Activated T-helper 1 cell treated with anti-CD3 and anti-CD28 coated beads, Interleukin-2, amount 50 U/mL, for 16 hours (primary cell): Measurements from ENCODE around the gene CBX2.
"Not testable (repeated sequence)": the region's sequence is repeated elsewhere in the genome, so short reads cannot be mapped to it uniquely, and the experiment has no call there.

Experiments used
- DNase-seq, 2 donors: peaks; one replicate each; pipeline ENCODE4 v3.0.0-alpha.2; 2020; ENCODE audit warnings: low read depth in 1 of 2, low spot score in 1 of 2

The CBX2 gene

DNA sequence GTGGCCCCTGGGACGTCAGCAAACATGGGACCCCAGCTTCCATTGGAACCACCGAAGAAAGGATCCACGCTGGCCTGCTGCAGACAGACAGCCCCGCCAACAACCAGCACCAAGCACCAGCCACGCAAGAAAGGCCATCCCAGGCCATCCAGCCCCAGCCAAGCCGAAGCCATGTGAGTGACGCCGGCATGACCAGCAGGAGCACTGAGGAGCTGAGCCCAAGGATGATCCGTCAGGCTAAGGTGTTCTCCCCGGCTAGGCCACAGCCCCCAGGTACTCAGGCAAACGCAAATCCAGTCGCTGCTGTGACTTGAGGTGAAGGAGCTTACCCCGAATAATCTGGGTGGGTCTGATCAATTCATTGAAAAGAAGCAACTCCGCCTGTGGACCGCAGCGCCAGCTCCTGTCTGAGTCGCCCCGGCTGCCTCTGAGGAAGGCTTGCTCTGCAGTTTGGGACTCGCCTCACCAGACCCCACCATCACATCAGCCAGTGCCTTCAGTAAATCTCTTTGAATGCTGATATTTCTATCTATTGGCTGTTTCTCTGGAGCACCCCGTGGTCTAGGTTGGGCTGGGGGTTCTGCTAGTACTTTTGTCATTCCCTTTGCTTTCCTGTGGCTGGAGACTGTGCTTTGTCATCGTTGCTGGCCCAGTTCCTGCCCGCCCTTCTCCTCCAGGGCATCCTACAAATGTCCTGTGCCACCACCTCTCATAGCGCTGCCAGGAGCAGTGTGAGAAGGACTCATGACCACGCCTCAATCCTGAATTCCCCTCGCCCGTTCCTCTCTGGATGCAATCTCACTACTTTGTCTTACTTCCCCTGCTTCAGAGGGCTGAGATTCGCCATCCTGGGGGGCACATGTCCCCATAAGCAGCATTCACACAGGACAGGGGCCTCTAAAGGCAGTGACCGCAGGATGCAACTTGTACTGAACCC is 8.1 kb upstream of the CBX2 start:
- DNase-seq, result no peak

DNA sequence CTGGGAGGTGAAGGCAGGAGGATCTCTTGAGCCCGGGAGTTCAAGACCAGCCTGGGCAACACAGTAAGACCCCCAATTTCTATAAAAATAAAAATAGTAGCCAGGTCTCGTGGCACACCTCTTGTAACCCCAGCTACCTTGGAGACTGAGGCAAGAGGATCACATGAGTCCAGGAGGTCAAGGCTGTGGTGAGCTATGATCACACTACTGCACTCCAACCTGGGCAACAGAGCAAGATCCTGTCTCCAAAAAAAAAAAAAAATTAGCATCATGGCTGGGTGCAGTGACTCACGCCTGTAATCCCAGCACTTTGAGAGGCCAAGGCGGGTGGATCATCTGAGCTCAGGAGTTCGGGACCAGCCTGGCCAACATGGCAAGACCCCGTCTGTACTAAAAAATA is 6.7 kb upstream of the CBX2 start:
- DNase-seq, result no peak

DNA sequence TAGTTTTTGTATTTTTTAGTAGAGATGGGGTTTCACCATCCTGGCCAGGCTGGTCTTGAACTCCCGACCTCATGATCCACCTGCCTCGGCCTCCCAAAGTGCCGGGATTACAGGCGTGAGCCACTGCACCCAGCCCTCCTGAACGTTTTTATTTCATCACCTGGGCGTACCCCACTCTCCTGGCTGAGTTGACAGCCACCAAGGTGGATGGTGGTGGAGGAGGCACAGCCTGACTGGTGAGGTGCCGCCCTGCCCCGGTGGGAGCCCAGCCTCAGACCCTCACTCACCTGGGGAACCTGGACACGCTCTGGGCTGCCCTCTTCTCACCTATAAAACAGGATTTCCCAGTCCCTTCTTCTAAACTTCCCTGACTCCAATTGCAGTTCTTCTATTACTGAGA is 5.2 kb upstream of the CBX2 start:
- not testable (repeated sequence) for DNase-seq

DNA sequence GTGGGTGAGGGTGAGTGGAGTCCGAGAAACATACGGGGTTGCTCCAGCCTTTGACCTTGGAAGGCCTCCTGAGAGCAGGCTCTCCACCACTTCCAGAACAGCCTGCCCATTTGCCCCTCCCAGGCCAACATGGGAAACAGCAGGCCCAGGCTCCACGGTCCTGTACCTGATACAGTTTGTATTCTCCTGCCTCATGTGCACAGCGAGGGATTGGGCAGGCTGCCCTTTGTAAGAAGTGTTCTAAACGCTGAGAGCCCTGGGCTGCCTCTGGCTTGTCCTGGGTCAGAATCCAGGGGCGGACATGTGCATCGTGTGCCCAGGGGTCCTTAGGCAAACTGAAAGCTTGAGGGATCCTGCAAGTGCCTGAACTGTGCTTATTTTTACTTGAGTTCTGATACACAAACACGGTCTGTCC is 3.4 kb upstream of the CBX2 start:
- DNase-seq, result no peak

DNA sequence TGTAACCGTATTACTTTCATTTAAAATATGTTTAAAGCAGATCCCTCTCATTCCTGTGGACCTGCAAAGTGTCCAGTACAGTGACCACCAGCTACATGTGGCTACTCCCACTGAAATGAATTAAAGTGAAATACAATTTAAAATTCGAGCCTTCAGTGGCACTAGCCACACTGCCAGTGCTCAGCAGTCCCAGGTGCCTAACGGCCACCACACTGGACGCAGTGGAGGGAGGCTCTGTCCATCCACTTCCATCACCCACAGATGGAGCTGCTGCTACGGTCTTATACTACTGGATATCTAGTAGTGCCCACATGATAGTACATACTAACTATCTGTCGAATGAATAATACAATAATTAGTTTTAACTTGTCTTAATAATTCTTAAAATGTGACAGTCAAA is 2.3 kb upstream of the CBX2 start:
- no peak for DNase-seq

DNA sequence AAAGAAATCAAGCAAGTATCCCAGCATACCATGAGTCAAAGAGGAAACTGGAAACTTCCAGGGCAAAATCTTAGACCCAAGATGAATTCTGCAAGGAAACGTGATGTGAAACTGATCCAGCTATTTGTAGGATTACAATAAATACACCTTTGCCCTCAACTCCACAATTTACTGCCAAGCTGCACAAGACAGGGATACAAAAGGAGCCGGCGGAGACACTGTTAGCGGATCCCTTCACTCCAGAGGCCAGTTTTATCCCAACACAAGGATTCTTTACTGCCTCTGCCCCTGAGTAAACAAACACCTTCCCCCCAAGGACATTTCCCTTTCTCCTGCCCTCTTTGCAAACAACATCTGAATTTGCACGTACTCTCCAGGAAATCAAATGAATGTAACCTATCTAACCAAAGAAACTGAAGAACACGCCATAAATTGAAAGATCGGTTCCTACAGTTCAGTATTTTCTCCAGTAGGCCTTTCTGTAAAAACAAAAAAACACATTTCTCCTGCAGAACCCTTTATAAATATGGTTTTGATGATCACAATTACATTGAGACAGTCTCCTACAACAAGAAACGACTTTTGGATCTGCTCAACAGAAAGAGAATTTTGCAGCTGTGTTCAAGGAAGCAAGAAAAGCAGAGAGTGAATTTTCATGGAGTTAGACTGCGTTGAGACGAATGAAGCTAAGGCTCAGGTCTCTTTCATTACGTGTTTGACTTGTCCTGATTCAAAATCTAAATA is 1.4 kb upstream of the CBX2 start:
- DNase-seq, result no peak

DNA sequence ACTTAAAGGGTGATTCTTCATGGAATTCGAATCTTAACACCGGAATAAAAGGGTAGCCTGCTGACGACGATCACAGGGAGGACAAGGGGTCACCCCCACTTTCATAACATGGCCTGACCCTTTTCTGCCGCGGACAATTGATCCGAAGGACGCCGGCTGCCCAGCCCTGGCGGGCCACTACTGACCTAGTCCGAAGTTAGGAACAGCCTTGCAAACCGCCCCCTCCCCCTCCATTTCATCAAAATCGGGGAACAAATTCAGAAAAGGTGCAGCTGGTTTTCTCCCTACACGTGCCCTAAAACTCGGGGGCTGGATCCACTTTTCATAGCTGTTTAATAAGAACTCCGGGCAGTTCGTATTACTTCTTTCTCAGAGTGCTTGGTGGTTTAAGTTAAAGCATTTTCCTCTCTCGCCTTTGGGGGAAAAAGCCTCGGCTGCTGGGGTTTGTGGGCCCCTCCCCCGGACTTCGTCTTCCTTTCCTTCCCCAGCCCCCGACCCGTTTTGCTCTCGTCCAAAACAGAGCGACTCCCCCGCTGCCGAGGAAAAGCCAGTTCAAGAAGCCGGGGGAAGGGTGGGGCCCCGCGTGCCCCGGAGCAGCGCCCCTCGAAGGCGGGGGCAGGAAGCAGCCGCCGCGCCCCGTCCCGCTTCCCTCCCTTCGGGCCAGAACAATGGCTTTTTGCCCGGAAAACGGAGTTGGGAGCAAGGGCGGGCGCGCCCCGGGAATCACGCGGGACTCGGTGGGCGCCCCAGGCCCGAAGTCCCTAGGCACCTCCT is 641 bp upstream of the CBX2 start:
- DNase-seq, result no peak

DNA sequence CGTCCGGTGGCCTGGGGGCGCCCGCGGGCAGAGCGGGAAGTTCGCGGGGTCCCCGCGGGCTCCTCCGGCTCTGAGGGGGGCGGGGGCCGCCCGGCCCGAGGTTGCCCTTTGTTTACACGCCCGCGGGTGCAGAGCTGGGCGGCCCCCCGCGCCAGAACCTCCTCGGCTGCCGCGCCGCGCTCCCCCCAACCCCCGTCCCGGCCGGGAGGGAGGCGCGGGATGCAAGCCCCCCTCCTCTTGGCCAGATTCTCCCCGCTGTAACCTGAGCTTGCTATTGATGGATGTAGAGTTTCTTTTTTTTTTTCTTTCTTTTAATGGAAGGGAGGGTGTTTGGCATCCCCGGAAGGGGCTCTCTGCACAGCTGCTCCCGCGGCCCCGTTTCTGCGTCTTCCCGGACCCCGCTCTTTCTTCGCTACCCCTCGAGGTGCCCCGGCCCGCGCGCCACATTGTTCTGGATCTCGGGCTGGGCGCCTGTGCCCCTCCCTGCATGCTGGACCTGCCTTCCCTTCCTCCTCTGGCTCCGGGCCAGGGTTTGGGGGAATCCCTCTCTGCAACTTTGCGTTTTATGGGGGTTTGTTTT is 646 bp downstream of the CBX2 start:
- no peak for DNase-seq

DNA sequence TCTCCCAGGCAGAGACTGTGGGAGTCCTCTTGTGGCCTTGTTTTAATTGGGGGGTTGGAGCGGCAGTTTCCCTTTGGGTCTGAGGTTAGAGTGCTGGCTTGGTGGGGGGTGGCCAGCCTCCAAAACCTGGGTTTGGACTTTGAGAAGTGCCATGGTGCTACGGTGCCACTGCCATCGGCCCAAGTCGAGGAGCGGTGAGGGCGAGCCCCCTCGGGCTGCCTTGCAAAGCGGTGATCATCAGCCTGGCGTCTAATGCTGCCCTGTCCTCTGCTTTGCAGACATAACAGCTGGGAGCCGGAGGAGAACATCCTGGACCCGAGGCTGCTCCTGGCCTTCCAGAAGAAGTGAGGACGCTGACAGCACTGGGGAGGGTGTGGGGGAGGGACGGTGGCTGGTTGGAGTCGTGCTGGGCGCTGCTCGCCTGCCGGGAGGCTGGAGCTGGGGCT is 1.2 kb downstream of the CBX2 start:
- DNase-seq, result no peak

DNA sequence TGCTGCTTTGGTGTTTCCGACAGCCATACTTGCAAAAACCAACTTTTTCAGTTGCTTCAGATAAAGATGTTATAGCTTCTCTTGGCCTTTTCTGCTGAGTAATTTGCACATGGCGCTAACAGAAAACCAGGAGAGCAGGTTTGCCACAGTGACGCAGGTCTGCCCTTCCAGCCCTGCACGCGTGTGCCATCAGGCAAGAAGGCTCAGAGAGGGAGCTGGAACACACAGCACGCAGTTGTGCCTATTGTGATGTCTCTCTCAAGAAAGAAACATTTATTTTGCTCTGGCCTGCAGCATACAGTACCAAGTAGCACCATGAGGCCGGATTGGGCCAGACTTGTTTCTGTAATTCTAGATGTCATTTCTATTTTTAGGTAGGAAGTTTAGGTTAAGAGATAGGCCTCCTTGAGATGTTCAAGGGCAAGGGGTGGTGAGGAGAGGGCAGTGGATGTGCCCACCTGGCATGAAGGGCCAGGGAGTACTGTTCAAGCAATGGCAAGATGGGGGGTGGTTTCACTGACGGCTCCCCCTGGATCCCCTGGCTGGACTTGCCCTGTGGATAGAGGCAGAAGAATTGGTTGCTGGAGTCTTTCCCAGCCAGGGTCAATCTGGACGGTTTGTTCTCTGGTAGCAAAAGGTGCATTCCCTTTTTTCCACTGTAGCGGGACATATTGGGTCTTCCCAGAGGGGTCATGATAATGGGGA is 1.9 kb downstream of the CBX2 start:
- no peak for DNase-seq

DNA sequence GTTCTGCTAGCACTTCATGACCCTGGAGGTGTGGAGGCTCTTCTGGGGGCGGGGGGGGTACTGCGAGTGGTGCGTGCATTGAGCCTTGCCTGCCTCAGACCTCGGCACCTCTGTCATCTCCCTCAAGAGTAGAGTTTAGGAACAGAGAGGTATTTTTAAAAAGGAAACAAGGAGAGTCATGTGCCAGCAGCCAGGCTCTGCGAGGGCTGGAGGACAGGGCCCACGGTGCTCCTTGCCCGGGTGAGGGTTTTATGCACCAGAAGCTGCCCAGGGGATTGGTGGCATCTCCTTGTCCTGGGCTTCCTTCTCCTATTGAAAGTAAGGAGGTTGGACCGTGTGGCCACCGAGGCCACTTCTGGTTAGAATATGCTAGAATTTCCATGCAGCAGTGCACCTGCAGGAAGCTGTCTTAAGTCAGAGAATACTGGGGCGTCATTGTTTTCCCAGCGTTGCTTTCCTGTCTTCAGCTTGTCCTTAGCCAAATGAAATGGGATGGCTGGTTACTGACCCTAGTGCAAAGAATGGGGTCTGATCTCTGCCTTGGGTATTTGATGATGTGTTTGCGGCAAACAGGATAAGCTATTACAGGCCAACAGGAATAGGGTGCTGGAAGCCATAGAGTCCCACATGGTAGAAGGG is 3.2 kb downstream of the CBX2 start:
- DNase-seq, result no peak

DNA sequence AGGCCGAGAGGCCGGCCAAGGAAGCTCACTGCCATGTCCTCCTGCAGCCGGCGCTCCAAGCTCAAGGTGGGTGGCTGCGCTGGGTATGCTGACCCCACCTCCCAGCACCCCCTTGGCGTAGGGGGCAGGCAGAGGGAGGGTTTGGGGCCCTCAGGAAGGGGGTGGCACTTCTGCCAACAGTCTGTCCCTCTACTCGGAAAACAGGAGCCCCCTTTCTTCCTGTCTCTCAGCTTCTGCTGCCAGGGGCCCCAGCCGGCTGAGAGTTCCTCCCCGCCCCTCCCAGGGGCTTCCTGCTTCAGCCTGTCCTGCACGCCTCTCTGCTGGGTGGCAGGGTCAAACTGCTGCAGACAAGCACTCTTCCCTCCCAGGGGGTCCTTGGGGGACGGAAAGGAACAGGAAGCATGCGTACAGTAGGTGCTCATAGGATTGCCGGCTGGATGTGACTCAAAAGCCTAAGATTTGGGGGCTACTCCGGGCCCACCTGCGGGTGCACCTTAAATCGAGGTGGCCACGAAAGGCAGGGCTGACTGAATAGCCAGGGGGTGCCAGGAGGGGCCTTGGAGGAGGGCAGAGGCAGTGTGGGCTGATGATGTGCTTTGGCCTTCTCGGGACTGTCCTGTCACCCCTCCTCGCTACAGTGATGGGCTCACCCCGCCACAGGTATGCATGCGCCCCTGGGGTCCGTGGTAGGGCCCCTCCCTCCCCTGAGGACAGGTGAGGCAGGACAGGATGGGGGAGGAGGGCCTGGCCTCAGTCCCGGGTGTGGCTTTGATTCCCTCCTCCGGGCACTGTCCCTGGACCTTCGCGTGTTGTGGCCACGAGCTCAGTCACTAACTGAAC is 4.0 kb downstream of the CBX2 start:
- no peak for DNase-seq

DNA sequence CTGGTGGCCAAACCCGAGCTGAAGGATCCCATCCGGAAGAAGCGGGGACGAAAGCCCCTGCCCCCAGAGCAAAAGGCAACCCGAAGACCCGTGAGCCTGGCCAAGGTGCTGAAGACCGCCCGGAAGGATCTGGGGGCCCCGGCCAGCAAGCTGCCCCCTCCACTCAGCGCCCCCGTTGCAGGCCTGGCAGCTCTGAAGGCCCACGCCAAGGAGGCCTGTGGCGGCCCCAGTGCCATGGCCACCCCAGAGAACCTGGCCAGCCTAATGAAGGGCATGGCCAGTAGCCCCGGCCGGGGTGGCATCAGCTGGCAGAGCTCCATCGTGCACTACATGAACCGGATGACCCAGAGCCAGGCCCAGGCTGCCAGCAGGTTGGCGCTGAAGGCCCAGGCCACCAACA is 5.9 kb downstream of the CBX2 start:
- DNase-seq, result no peak

DNA sequence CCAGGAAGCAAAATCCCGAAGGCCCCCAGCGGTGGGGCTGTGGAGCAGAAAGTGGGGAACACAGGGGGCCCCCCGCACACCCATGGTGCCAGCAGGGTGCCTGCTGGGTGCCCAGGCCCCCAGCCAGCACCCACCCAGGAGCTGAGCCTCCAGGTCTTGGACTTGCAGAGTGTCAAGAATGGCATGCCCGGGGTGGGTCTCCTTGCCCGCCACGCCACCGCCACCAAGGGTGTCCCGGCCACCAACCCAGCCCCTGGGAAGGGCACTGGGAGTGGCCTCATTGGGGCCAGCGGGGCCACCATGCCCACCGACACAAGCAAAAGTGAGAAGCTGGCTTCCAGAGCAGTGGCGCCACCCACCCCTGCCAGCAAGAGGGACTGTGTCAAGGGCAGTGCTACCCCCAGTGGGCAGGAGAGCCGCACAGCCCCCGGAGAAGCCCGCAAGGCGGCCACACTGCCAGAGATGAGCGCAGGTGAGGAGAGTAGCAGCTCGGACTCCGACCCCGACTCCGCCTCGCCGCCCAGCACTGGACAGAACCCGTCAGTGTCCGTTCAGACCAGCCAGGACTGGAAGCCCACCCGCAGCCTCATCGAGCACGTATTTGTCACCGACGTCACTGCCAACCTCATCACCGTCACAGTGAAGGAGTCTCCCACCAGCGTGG is 6.5 kb downstream of the CBX2 start:
- DNase-seq, result no peak

DNA sequence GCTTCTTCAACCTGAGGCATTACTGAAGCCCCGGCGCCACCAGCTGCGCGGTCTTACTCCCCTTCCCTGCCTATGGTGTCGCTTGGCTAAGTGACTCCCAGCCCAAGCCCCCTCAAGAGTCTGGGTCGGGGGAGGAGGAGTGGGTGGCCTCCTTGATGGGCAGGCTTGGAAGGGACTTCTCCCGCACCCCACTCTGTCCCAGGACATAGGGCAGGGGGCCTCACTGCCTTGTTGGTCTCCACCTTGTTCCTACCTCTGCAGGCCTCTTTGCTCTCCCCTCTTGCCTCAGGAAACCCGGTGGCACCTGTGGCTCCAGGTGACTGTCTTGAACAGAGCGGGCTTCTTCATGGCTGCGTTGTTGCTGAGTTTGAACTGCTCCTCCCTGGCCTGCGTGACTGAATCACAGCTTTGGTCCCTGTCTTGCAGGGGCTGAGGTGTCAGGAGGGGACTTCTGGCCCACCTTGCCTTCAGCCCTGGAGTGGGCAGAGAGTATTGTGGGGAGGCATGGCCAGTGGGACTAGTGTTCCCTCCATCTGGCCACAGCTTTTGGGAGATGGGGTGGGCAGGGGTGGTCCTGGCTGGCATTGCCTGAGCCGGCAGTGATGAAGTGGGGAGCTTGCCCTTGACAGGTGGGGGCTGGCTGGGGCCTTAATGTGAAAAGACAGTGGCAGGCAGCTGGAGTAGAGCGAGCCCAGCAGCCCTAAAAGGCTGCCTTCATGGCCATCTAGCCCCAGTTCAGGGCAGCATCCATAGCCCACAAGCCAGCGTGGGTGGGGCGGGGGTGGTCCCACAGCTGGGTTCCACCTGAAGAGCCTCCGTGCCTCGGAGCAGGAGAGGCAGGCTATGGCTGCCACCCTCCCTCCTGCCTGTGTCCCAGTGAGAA is 7.3 kb downstream of the CBX2 start:
- no peak for DNase-seq

DNA sequence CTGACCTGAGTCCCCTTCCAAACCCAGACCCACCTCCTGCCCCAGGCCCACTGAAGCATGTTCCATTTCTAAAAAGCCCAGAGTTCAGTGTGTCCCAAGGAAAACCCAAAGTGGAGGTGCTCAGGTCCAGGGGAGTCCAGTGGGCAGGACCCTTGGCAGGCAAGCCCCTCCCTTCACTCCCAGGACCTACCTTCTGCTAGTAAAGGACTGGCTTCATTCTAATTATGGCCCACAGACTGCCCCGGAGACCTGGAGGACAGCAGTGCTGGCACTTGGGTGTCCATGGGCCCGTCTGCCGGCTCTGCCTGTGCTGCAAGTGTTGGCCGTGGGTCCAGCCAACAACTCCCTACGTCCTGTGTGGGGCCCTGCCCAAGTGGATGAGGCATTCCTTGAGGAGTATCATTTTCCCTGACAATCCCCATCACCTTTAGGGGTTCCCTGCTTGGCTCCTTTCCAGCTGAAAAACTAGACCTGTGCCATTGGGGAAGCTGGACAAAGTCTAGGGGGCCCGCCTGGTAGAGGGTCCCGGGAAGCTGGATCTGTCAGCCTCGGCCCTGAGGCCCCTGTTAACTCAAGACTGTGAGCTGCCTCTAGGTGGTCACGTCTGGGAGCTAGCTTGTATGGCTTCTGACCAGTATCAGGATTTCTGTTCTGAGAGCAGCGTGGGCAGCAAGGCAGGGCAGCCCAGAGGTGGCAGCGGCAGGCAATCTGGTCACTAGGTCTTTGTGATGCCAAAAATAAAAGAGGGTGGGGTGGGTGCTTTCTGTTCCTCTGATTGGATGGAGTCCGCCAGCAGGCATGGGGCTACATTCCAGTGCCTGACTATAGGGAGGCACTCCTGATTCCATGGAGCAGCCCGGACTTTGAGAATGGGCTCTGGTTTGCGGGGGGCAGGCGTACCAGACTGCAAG is 8.2 kb downstream of the CBX2 start:
- DNase-seq, result no peak
